Suprapubic skin (tissue), 3 donors: Measurements from ENCODE around the gene PLK5.

ENCODE experiments used
- CTCF ChIP-seq, 2 donors: fragments of 200-600 bp in 1 of 2; fragments of 450-650 bp in 1 of 2; sonication (generic) in 1 of 2; IDR thresholded peaks; one replicate each; pipeline ENCODE4 v1.5.1; 2016 to 2019; ENCODE audit warnings: antibody characterized with exemption in 2 of 2, mild to moderate bottlenecking in 1 of 2, moderate library complexity in 1 of 2
- EP300 ChIP-seq: sonication (generic); formaldehyde crosslinking; IDR thresholded peaks from one replicate; pipeline ENCODE4 v1.6.1; 2017; ENCODE audit warnings: antibody characterized with exemption
- POLR2A ChIP-seq, 2 donors: fragments of 450-650 bp; IDR thresholded peaks; one replicate each; pipeline ENCODE4 v1.6.1; 2017; ENCODE audit warnings: antibody characterized with exemption in 2 of 2, mild to moderate bottlenecking in 2 of 2, moderate library complexity in 2 of 2

DNA sequence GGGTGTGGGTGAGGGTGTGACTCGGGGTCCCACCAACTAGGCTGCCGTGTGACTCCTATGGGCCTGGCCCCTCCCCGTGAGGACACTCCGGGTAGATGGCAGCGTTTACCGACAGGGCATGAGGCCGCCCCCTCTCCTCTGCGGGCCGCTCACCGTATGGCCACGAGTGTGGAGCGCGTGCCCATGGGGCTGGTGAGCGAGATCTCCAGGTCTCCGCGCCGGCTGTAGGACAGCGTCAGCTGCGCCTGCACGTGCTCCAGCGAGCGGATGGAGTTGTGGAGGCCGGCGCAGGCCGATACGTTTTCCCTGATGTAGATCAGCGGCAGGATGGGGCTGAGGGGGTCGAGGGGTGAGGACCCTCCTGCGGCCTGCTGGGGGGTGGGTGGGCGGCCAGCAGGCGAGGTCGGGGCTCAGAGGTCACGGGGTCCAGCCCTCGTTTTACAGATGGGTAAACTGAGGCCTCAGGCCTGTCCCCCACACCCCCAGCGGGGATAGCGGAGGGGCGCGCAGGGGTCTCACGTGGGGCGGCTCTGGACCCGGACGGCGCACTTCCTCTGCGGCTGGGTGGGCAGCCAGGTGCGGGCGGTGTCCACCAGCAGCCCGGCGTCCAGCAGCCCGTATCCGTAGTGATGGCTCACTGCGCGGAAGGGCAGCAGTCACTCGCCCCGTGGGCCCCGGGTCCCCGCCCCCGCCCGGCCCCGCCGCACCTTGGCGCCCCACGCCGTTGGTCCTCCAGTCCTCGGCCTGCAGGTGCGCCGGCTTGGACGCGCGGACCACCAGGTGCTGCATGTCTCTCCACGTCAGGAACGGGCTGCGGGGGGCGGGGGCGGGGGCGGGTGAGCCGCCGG is 40.5 kb upstream of the PLK5 start:
- no peak for TF ChIP-seq CTCF (IDR thresholded peaks at IDR 0.05)
- TF ChIP-seq POLR2A (IDR thresholded peaks at IDR 0.05): no peak
- TF ChIP-seq EP300: no peak
